Measurements from ENCODE around the gene AQP12A. TPM values are rescaled to one million over a fixed set of nuclear protein-coding genes. Genes with fewer than 3 reads are reported as not detected.

AQP12A gene
- total RNA-seq, 1 donor from 2014 or later = not detected

- Mint-ChIP-seq H3K36me3 (no peaks in the 10 kb centered on the region), H3K9me3 (no peaks in the 10 kb centered on the region), H3K27me3 (ENCODE audit: insufficient read depth, low read depth) (peaks cover 5% of the 10 kb centered on the region), H3K4me3 (no peak overlapping the region), H3K4me1 (peaks cover 7% of the 10 kb centered on the region), H3K27ac (no peak overlapping the region)
- no peaks in the 10 kb centered on the region for H3K9me3 ChIP-seq (ENCODE audit: low read depth)
- no peaks in the 10 kb centered on the region for H3K36me3 ChIP-seq
- TF ChIP-seq EZH2 (IDR thresholded peaks at IDR 0.05) (no peak), EZH2phosphoT487 (IDR thresholded peaks at IDR 0.05) (no peak), CTCF (IDR thresholded peaks at IDR 0.05) (no peak)
- no peak overlapping the region for H3K27ac ChIP-seq
- DNase-seq (ENCODE audit: low spot score) = no peak
- no peak overlapping the region for H3K4me2 ChIP-seq
- H2AFZ ChIP-seq (replicated peaks) = no peak overlapping the region
- H3K79me2 ChIP-seq (ENCODE audit: low read depth) = no peaks in the 10 kb centered on the region
- H3K9ac ChIP-seq = no peak overlapping the region
- no peaks in the 10 kb centered on the region for H3K27me3 ChIP-seq
- no peaks in the 10 kb centered on the region for H4K20me1 ChIP-seq (ENCODE audit: low read depth)
- H3F3A ChIP-seq (ENCODE audit: low read depth) = no peaks in the 10 kb centered on the region
- no peak overlapping the region for H3K4me3 ChIP-seq
- H3K4me1 ChIP-seq = peaks cover 3% of the 10 kb centered on the region
These were observed 15.5 kb downstream of the AQP12A start for GRCh38 chr2:240707043-240707756.

DNA sequence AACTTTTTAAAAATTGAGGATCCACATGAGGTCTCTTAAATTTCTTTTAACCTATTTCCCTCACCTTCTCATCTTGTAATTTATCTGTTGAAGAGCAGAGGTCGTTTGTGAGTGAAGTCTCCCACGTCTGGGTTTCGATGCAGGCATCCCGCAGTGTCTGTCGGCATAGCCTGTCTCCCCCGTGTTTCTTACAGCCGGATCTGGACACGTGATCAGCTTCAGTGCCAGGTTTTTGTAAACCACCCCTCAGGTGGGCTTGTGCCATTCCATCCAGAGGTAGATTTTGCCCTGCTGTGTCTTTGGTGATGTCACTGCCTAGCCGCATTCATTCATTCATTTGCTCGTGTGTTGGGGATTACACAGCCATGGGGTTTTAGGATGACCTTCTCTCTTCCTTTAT lies 16.2 kb downstream of the AQP12A start:
- Histone ChIP-seq H2AFZ (replicated peaks) (no peak overlapping the region), H3K4me1 (peaks cover 3% of the 10 kb centered on the region), H3K9me3 (ENCODE audit: low read depth) (no peaks in the 10 kb centered on the region), H3K9ac (no peak overlapping the region), H3K36me3 (no peaks in the 10 kb centered on the region), H4K20me1 (ENCODE audit: low read depth) (no peaks in the 10 kb centered on the region), H3K4me2 (no peak overlapping the region), H3K27ac (no peak overlapping the region), H3K4me3 (no peak overlapping the region), H3F3A (ENCODE audit: low read depth) (no peaks in the 10 kb centered on the region), H3K79me2 (ENCODE audit: low read depth) (no peaks in the 10 kb centered on the region), H3K27me3 (no peaks in the 10 kb centered on the region)
- Mint-ChIP-seq H3K4me1 (peaks cover 7% of the 10 kb centered on the region), H3K36me3 (no peaks in the 10 kb centered on the region), H3K27ac (no peak overlapping the region), H3K4me3 (no peak overlapping the region), H3K27me3 (ENCODE audit: insufficient read depth, low read depth) (peaks cover 3% of the 10 kb centered on the region), H3K9me3 (no peaks in the 10 kb centered on the region)
- no peak for DNase-seq (ENCODE audit: low spot score)
- no peak for TF ChIP-seq EZH2phosphoT487 (IDR thresholded peaks at IDR 0.05)
- TF ChIP-seq EZH2 (IDR thresholded peaks at IDR 0.05) = no peak
- TF ChIP-seq CTCF (IDR thresholded peaks at IDR 0.05) = no peak

DNA sequence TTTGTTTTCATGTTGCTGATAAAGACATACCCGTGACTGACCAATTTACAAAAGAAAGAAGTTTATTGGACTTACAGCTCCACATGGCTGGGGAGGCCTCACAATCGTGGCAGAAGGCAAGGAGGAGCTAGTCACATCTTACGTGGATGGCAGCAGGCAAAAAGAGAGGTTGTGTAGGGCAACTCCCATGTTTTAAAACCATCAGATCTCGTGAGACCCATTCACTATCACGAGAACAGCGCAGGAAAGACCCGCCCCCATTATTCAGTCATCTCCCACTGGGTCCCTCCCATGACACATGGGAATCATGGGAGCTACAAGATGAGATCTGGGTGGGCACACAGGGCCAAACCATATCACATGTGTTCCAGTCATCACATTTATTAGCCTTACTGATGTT lies 16.8 kb downstream of the AQP12A start:
- Histone ChIP-seq H2AFZ (replicated peaks) (no peak overlapping the region), H3K4me1 (peaks cover 3% of the 10 kb centered on the region), H3K27ac (no peak overlapping the region), H3K79me2 (ENCODE audit: low read depth) (no peaks in the 10 kb centered on the region), H3K4me2 (no peak overlapping the region), H3K9ac (no peak overlapping the region), H3K9me3 (ENCODE audit: low read depth) (no peaks in the 10 kb centered on the region), H3K36me3 (no peaks in the 10 kb centered on the region), H3K27me3 (no peaks in the 10 kb centered on the region), H4K20me1 (ENCODE audit: low read depth) (no peaks in the 10 kb centered on the region), H3K4me3 (no peak overlapping the region), H3F3A (ENCODE audit: low read depth) (no peaks in the 10 kb centered on the region)
- no peak for TF ChIP-seq EZH2 (IDR thresholded peaks at IDR 0.05)
- no peak for TF ChIP-seq EZH2phosphoT487 (IDR thresholded peaks at IDR 0.05)
- no peak for TF ChIP-seq CTCF (IDR thresholded peaks at IDR 0.05)
- H3K9me3 Mint-ChIP-seq = no peaks in the 10 kb centered on the region
- H3K27ac Mint-ChIP-seq = no peak overlapping the region
- no peaks in the 10 kb centered on the region for H3K36me3 Mint-ChIP-seq
- H3K27me3 Mint-ChIP-seq (ENCODE audit: insufficient read depth, low read depth) = peaks cover 3% of the 10 kb centered on the region
- no peak overlapping the region for H3K4me3 Mint-ChIP-seq
- peaks cover 4% of the 10 kb centered on the region for H3K4me1 Mint-ChIP-seq
- DNase-seq (ENCODE audit: low spot score) = no peak
